AG09319 (cell line): ENCODE results near the gene SMOC1.

Source experiments
- DNase-seq: peaks from one replicate; pipeline ENCODE4 v3.0.0-alpha.2; 2010; ENCODE audit warnings: low read depth; ENCODE audit errors: extremely low read depth
- TF ChIP-seq, protein P1 (sequence below): IDR thresholded peaks from 2 replicates; pipeline ENCODE4 v1.5.1; 2011; ENCODE audit warnings: low read depth, mild to moderate bottlenecking, inconsistent platforms, low read length, moderate library complexity

Gene SMOC1

GRCh38 chr14:70067810-70068209 is 188.6 kb downstream of the SMOC1 start:
- no peak for DNase-seq
- TF ChIP-seq, protein P1, sequence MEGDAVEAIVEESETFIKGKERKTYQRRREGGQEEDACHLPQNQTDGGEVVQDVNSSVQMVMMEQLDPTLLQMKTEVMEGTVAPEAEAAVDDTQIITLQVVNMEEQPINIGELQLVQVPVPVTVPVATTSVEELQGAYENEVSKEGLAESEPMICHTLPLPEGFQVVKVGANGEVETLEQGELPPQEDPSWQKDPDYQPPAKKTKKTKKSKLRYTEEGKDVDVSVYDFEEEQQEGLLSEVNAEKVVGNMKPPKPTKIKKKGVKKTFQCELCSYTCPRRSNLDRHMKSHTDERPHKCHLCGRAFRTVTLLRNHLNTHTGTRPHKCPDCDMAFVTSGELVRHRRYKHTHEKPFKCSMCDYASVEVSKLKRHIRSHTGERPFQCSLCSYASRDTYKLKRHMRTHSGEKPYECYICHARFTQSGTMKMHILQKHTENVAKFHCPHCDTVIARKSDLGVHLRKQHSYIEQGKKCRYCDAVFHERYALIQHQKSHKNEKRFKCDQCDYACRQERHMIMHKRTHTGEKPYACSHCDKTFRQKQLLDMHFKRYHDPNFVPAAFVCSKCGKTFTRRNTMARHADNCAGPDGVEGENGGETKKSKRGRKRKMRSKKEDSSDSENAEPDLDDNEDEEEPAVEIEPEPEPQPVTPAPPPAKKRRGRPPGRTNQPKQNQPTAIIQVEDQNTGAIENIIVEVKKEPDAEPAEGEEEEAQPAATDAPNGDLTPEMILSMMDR: no peak

- no peak for DNase-seq
- TF ChIP-seq, protein P1: no peak
These were observed 190.0 kb downstream of the SMOC1 start for GRCh38 chr14:70069186-70069585.

DNA sequence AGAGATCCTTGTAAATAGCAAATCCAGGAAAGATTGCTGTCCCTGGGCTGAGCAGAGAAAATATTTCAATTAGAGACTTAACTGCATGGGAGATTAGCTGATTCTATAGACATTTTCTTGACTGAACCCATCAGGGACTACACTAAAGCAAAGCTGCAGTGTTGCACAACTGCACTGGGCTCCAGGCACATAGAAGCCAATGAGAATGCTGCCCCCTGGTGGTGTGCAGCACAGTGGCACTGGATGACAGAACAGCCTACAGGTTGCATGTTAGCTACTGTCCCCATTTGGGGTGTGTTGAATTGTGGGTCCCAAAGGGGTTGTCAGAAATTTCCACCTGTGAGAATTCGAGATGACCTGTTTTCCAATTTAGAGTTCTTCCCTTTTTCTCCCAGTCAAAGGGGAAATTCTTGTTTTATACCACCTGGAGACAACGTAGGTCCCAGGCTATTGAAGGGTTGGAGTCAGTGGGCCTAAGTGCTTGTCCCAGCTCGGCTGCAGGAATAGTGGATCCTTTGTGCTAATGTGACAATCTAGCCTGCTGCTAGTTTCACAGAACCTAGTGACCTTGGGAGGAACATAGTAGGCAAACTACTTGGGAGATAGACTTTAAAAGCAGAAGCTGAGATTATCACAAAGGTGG is 194.8 kb downstream of the SMOC1 start:
- TF ChIP-seq, protein P1: peak; percentile 64
- peak; percentile 1 for DNase-seq

GRCh38 chr14:70077005-70077404 is 197.8 kb downstream of the SMOC1 start:
- TF ChIP-seq, protein P1: no peak
- DNase-seq: no peak

DNA sequence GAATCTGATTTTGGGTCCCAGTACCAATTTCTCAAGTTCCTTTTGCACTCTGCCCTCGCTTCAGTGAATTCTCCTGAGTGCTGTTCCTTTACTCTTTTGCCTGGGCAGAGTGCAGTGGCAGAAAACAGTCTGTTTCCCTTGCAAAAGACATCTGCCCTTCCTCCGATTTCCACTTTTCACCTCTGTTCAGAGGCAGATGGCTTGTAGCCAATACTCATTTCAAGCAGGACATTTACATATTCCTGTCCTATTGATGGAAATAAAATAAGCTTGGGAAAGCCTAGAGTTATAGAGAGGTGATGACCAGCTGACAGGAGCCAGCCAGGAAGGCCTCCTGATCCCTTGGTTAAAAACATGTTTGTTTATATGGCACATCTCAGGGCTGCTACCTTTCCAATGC is 198.5 kb downstream of the SMOC1 start:
- TF ChIP-seq, protein P1: no peak
- no peak for DNase-seq

DNA sequence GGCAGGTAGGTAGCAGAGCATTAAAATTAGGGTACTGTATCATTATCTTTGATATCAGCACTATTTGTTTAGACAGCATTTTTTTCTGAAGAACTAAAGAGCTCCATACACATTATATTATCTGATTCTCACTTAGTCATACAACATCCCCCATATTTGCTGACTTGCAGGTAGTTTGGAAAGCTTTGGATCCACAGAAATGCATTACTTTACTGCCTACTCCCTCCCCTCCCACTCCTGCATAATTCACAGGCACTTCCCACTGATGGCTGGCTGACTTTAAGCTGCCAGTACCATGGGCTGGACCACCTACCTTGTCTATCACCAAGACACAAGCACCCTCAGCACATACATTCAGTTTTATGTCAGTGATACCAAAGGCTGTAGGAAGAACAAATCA is 199.1 kb downstream of the SMOC1 start:
- TF ChIP-seq, protein P1: no peak
- DNase-seq: no peak

- no peak for DNase-seq
- TF ChIP-seq, protein P1: no peak
These were observed 200.9 kb downstream of the SMOC1 start for GRCh38 chr14:70080076-70080475.
